HepG2 (cell line): ENCODE results near the gene ZNF174. TPM values are rescaled to one million over a fixed set of nuclear protein-coding genes. Genes with fewer than 3 reads are reported as not detected.
A peak's percentile ranks its signal among the peaks of the same experiment; 100 is the strongest.

Source experiments
- AGO1 ChIP-seq: fragments of 200-400 bp; formaldehyde crosslinking; IDR thresholded peaks from 2 replicates; pipeline ENCODE4 v1.6.1; 2017; ENCODE audit warnings: mild to moderate bottlenecking, low read depth, low read length, moderate library complexity; ENCODE audit not compliant: poor library complexity, severe bottlenecking
- AKNA ChIP-seq: sonication (generic); formaldehyde crosslinking; IDR thresholded peaks from 2 replicates; pipeline ENCODE4 v1.4.0; 2020; ENCODE audit warnings: missing genetic modification reagents, borderline replicate concordance
- ARID5B ChIP-seq: IDR thresholded peaks from 2 replicates; pipeline ENCODE4 v1.4.0; 2020; ENCODE audit warnings: mild to moderate bottlenecking, missing genetic modification reagents
- BRCA1 ChIP-seq: sonication (generic); formaldehyde crosslinking; IDR thresholded peaks from 2 replicates; pipeline ENCODE4 v1.4.0; 2020; ENCODE audit warnings: missing genetic modification reagents
- CREM ChIP-seq, 2 experiments: sonication (generic) in 1 of 2; formaldehyde crosslinking in 1 of 2; IDR thresholded peaks; 2 replicates each; pipeline versions ENCODE4 v1.4.0 to v1.6.1; 2016 to 2020; ENCODE audit warnings: antibody characterized with exemption in 1 of 2, mild to moderate bottlenecking in 1 of 2, missing genetic modification reagents in 1 of 2
- KMT2A ChIP-seq: sonication (generic); formaldehyde crosslinking; IDR thresholded peaks from 2 replicates; pipeline ENCODE4 v1.4.0; 2020; ENCODE audit warnings: missing genetic modification reagents
- MTA3 ChIP-seq: sonication (generic); formaldehyde crosslinking; IDR thresholded peaks from 2 replicates; pipeline ENCODE4 v1.4.0; 2020; ENCODE audit warnings: missing genetic modification reagents
- SAP130 ChIP-seq: IDR thresholded peaks from 2 replicates; pipeline ENCODE4 v1.6.1; 2016; ENCODE audit warnings: low read depth
- SKIL ChIP-seq: sonication (generic); formaldehyde crosslinking; IDR thresholded peaks from 2 replicates; pipeline ENCODE4 v1.8.0; 2022; ENCODE audit warnings: missing genetic modification reagents, mild to moderate bottlenecking, moderate library complexity, borderline replicate concordance
- STAG1 ChIP-seq: sonication (generic); formaldehyde crosslinking; IDR thresholded peaks from 2 replicates; pipeline ENCODE4 v1.4.0; 2020; ENCODE audit warnings: missing genetic modification reagents
- TCF7 ChIP-seq: sonication (generic); IDR thresholded peaks from 2 replicates; pipeline ENCODE4 v1.6.1; 2016; ENCODE audit warnings: antibody characterized with exemption, low read depth
- TRIM24 ChIP-seq: sonication (generic); formaldehyde crosslinking; IDR thresholded peaks from 2 replicates; pipeline ENCODE4 v1.8.0; 2022; ENCODE audit warnings: mild to moderate bottlenecking, missing genetic modification reagents
- ZBTB39 ChIP-seq: sonication (generic); formaldehyde crosslinking; IDR thresholded peaks from 2 replicates; pipeline ENCODE4 v1.5.0; 2020; ENCODE audit warnings: missing genetic modification reagents
- ZNF331 ChIP-seq: sonication (generic); formaldehyde crosslinking; IDR thresholded peaks from 2 replicates; pipeline ENCODE4 v1.4.0; 2020; ENCODE audit warnings: missing genetic modification reagents
- ZNF652 ChIP-seq: IDR thresholded peaks from 2 replicates; pipeline ENCODE4 v1.6.1; 2016; ENCODE audit warnings: low read depth, borderline replicate concordance
- ZSCAN31 ChIP-seq: sonication (generic); formaldehyde crosslinking; IDR thresholded peaks from 2 replicates; pipeline ENCODE4 v1.5.0; 2020; ENCODE audit warnings: low read depth, mild to moderate bottlenecking, missing genetic modification reagents
- polyA plus RNA-seq, 8 experiments: library from polyadenylated mRNA; depleted of rRNA in 3 of 8; stranded (reverse) in 7 of 8; unstranded in 1 of 8; fragments of >200 nt; fragmentation: Illumina TruSeq in 4 of 8; extraction: Trizol in 4 of 8; gene quantifications; 2 replicates each; pipeline versions ENCODE4 v1.2.1 to v1.2.3, GENCODE V29; 2011 to 2016; ENCODE audit warnings: low read depth in 4 of 8, missing spikeins in 1 of 8, mixed read lengths in 1 of 8; ENCODE audit not compliant: insufficient read depth in 1 of 8
- total RNA-seq, 5 experiments: library from RNA; depleted of rRNA; stranded (reverse); fragments of >200 nt; fragmentation: Illumina TruSeq; extraction: Trizol; gene quantifications; 2 replicates each; pipeline ENCODE4 v1.2.3, GENCODE V29; 2016; ENCODE audit warnings: low read depth in 1 of 5

The ZNF174 gene
- total and polyA plus RNA-seq, 2 of the 13 experiments (the other 11 are each of a cell fraction or from before 2014, with no cell fraction given): 8.3 to 10.6 TPM

GRCh38 chr16:3364774-3365427 is 36.1 kb upstream of the ZNF174 start (continued):
- TF ChIP-seq AGO1 (no peak), MTA3 (CRISPR knock-in tag) (no peak), TRIM24 (CRISPR knock-in tag) (no peak), TCF7 (no peak), BRCA1 (no peak), ARID5B (no peak), ZBTB39 (CRISPR knock-in tag) (no peak), SKIL (CRISPR knock-in tag) (no peak), AKNA (no peak), KMT2A (CRISPR knock-in tag) (0 out of 2 replicates have a peak, but pooled peaks have one; percentile 29), ZSCAN31 (CRISPR knock-in tag) (no peak), ZNF652 (CRISPR knock-in tag) (no peak), STAG1 (CRISPR knock-in tag) (no peak), CREM (IDR thresholded peaks at IDR 0.05) (peak; percentile 72), CREM (CRISPR knock-in tag; IDR thresholded peaks at IDR 0.05) (no peak), ZNF331 (CRISPR knock-in tag) (no peak), SAP130 (CRISPR knock-in tag) (peak; percentile 74; the same call in 1 of the 2 replicates)
